NB4 (cell line): Measurements from ENCODE around the gene SREK1IP1.

Experiments
- DNase-seq: peaks from one replicate; pipeline ENCODE4 v3.0.0; 2010; ENCODE audit warnings: low read depth
- H3K4me3 ChIP-seq: one replicate; pipeline ENCODE4 v1.5.1; 2011; ENCODE audit warnings: mild to moderate bottlenecking, low read depth, low read length, moderate library complexity
- CTCF ChIP-seq: IDR thresholded peaks from one replicate; pipeline ENCODE4 v1.5.1; 2012; ENCODE audit warnings: low read depth, low read length
- MAX ChIP-seq: IDR thresholded peaks from 2 replicates; pipeline ENCODE4 v1.6.1; 2011; ENCODE audit warnings: low read depth, low read length
- MYC ChIP-seq: IDR thresholded peaks from 2 replicates; pipeline ENCODE4 v1.6.1; 2011; ENCODE audit warnings: low read depth, low read length
- POLR2A ChIP-seq: IDR thresholded peaks from 2 replicates; pipeline ENCODE4 v1.6.1; 2011; ENCODE audit warnings: mild to moderate bottlenecking; ENCODE audit not compliant: insufficient read length; ENCODE audit errors: extremely low read depth

The SREK1IP1 gene

GRCh38 chr5:64690104-64690416 is 78.4 kb downstream of the SREK1IP1 start:
- H3K4me3 ChIP-seq = no peak overlapping the region
- TF ChIP-seq POLR2A (no peak), CTCF (no peak), MAX (no peak), MYC (no peak)
- no peak for DNase-seq

GRCh38 chr5:64688965-64689364 is 79.5 kb downstream of the SREK1IP1 start:
- no peak for DNase-seq
- no peak overlapping the region for H3K4me3 ChIP-seq
- TF ChIP-seq POLR2A (no peak), MYC (no peak), CTCF (no peak), MAX (no peak)

- DNase-seq = no peak
- TF ChIP-seq MAX (no peak), POLR2A (no peak), MYC (no peak), CTCF (no peak)
Measured at GRCh38 chr5:64688391-64688790, 80.1 kb downstream of the SREK1IP1 start.

GRCh38 chr5:64685866-64686265 is 82.6 kb downstream of the SREK1IP1 start:
- H3K4me3 ChIP-seq = no peak overlapping the region
- TF ChIP-seq MAX (no peak), MYC (no peak), CTCF (no peak), POLR2A (no peak)
- no peak for DNase-seq

More at GRCh38 chr5:64688391-64688790, 80.1 kb downstream of the SREK1IP1 start:
- H3K4me3 ChIP-seq = no peak overlapping the region

GRCh38 chr5:64682608-64683007 is 85.9 kb downstream of the SREK1IP1 start:
- no peak overlapping the region for H3K4me3 ChIP-seq
- TF ChIP-seq POLR2A (no peak), MYC (no peak), MAX (no peak), CTCF (no peak)
- peak; percentile 8 for DNase-seq

GRCh38 chr5:64680289-64680688 is 88.2 kb downstream of the SREK1IP1 start:
- DNase-seq = peak; percentile 2
- H3K4me3 ChIP-seq = no peak overlapping the region
- TF ChIP-seq MYC (no peak), CTCF (no peak), POLR2A (no peak)
